Measurements from ENCODE around the gene OR52R1.
"Not testable (repeated sequence)": the region's sequence is repeated elsewhere in the genome, so short reads cannot be mapped to it uniquely, and the experiment has no call there.

OR52R1 gene

DNA sequence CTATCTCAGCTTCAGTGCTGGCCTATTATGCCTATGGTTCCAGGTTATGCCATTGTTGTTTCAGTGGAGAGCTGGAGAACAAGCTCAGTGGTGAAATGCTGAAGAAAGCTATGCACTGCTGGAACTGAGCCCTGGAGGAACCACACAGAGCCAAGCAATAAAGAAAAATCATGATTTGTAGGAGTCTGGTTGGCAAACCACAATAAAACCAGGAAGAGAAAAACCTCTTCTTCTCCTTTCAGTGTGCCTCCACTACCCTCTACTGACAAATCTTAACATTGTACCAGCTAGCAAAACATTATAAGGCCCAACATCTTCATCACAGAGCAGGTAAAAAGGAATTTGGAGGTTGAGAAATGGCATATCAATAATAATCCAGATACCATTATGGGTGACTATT, 22.2 kb upstream of the OR52R1 start:
- no peak for DNase-seq (ENCODE audit: low read depth)
- no peak overlapping the region for H3K4me3 ChIP-seq (ENCODE audit: low read depth, low read length)
- TF ChIP-seq CTCF (IDR thresholded peaks at IDR 0.05; ENCODE audit: insufficient read depth, low read depth, low read length, missing control alignments): peak; percentile 25

DNA sequence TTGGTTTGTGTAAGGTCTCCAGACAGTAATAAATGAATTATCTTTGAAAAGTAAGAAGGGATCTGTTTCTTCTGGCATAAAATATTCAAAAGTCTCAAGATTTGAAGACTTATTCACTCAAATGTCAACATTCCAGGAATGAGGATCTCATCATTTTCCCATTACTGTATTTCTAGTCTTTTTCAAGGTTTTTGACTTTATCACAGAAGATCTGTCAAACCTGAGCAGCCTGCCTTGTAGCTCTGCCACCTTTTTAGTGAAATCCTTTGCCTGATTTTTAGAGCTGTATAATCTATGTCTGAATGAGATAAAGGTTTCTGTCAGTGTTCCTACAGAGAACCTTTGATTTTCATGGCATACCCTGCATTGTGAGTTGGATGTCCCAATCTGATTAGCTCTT, 21.0 kb upstream of the OR52R1 start:
- DNase-seq (ENCODE audit: low read depth): no peak
- no peak overlapping the region for H3K4me3 ChIP-seq (ENCODE audit: low read depth, low read length)

GRCh38 chr11:4821021-4821420, 16.8 kb upstream of the OR52R1 start, which contains the start of gene OR51F2:
TSS of gene OR51F2 (plus strand) at chr11:4821321. CDS start at chr11:4821422, 101 bp downstream.
- no peak within 1 kb of the TSS for H3K4me3 ChIP-seq (ENCODE audit: low read depth, low read length)
- no peak for TF ChIP-seq CTCF (IDR thresholded peaks at IDR 0.05; ENCODE audit: insufficient read depth, low read depth, low read length, missing control alignments)
- DNase-seq (ENCODE audit: low read depth): no peak

More for the DNA sequence above, 21.0 kb upstream of the OR52R1 start:
- no peak for TF ChIP-seq CTCF (IDR thresholded peaks at IDR 0.05; ENCODE audit: insufficient read depth, low read depth, low read length, missing control alignments)

- no peak overlapping the region for H3K4me3 ChIP-seq (ENCODE audit: low read depth, low read length)
- TF ChIP-seq CTCF (IDR thresholded peaks at IDR 0.05; ENCODE audit: insufficient read depth, low read depth, low read length, missing control alignments): no peak
- no peak for DNase-seq (ENCODE audit: low read depth)
These were observed 5.1 kb upstream of the OR52R1 start for GRCh38 chr11:4809246-4809645.

DNA sequence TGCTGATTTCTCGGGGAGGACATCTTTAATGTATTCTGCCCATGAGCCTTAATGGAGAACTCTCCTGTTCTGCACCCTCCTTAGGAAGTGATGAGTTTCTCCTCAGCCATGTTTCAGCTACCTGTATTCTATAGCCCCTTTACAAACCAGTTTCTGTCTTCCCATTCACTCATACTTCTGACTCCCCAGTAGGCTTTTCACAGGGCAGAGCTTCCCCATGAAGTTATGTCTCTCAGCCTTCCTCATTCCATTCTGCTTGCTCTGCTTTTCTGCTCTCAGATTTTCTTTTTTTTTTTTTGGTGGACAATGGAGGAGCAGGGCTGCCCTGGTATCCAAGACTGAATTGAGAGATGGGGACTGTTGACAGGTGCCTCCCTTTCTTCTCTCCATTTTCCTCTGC, 4.3 kb upstream of the OR52R1 start:
- TF ChIP-seq CTCF (IDR thresholded peaks at IDR 0.05; ENCODE audit: insufficient read depth, low read depth, low read length, missing control alignments): no peak
- no peak overlapping the region for H3K4me3 ChIP-seq (ENCODE audit: low read depth, low read length)
- DNase-seq (ENCODE audit: low read depth): no peak

- H3K4me3 ChIP-seq (ENCODE audit: low read depth, low read length); DNase-seq (ENCODE audit: low read depth): not testable (repeated sequence)
These were observed 2.9 kb downstream of the OR52R1 start for GRCh38 chr11:4801316-4801715.

DNA sequence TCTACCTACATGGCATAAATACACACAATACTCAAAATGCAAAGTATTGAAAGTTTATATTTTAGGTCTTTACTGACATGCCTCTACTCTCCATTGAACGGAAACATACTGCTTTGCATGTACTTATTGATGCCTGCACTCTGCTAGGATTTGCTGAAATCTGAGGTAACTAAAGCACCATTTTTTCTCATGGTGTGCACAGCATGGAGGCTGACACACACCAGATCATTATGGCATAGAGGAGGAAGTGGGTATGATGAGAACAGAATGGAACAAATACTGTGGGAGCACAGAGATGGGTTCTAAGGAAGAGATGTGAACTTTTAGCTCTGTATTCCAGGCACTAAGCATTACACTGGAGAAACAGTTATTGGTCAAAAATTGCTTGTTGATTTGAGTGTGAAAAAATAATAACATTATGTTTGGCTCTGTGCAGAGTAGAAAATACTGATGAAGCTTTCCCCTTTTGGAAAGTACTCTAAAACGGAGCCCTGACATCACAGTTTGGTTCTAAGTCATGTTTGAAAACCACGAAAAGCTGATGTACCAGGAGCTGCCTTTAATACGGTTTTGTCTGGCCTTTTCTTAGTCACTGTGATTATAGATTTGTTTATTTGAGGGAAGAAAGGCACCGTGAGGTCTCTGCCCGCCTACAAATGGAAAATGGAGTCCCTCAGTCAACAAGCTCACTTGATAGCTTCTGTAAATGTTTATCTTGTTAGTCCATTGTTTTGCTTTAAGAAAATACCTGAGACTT, 5.6 kb downstream of the OR52R1 start:
- no peak for TF ChIP-seq CTCF (IDR thresholded peaks at IDR 0.05; ENCODE audit: insufficient read depth, low read depth, low read length, missing control alignments)
- no peak overlapping the region for H3K4me3 ChIP-seq (ENCODE audit: low read depth, low read length)
- no peak for DNase-seq (ENCODE audit: low read depth)

All from GM12865 (cell line).